CD4-positive, CD25-positive, alpha-beta regulatory T cell (primary cell): Measurements from ENCODE around the gene GTF2H2C. TPM values are rescaled to one million over a fixed set of nuclear protein-coding genes. Genes with fewer than 3 reads are reported as not detected.
"Not testable (repeated sequence)": the region's sequence is repeated elsewhere in the genome, so short reads cannot be mapped to it uniquely, and the experiment has no call there.

Experiments
- ATAC-seq, 2 donors: fragments of 150-1000 bp; cut with Tn5 transposase; one replicate each; pipeline ENCODE4 v1.10.0; 2021; ENCODE audit warnings: low read depth in 2 of 2, moderate number of reproducible peaks in 2 of 2, moderate library complexity in 1 of 2
- DNase-seq, 3 donors: peaks; one replicate each; pipeline versions ENCODE4 v3.0.0 to v3.0.0-alpha.2; 2012 to 2022; ENCODE audit warnings: mixed read lengths in 1 of 3
- H3K27ac ChIP-seq: one replicate; pipeline ENCODE4 v1.7.0; 2013; ENCODE audit warnings: mild to moderate bottlenecking, low read length; ENCODE audit not compliant: insufficient read depth, poor library complexity, severe bottlenecking
- H3K27me3 ChIP-seq: one replicate; pipeline ENCODE4 v1.7.0; 2013; ENCODE audit warnings: low read length; ENCODE audit not compliant: control insufficient read depth, insufficient read depth
- H3K36me3 ChIP-seq: one replicate; pipeline ENCODE4 v1.7.0; 2013; ENCODE audit warnings: mild to moderate bottlenecking, low read length, moderate library complexity; ENCODE audit not compliant: control insufficient read depth, insufficient read depth
- H3K4me1 ChIP-seq: 2 replicates; pipeline ENCODE4 v1.7.0; 2013; ENCODE audit warnings: mild to moderate bottlenecking, low read length; ENCODE audit not compliant: insufficient read depth, control insufficient read depth, poor library complexity, severe bottlenecking
- H3K4me3 ChIP-seq: one replicate; pipeline ENCODE4 v1.7.0; 2013; ENCODE audit warnings: low read depth, mild to moderate bottlenecking, low read length, moderate library complexity
- H3K9me3 ChIP-seq, 2 experiments: 1 replicate in 1 of 2; 2 replicates in 1 of 2; pipeline ENCODE4 v1.7.0; 2013; ENCODE audit warnings: low read length in 2 of 2, mild to moderate bottlenecking in 1 of 2, moderate library complexity in 1 of 2; ENCODE audit not compliant: control insufficient read depth in 2 of 2
- H3K27ac Mint-ChIP-seq, 3 donors: one replicate each; pipeline ENCODE4 v1.8.0; 2020 to 2022; ENCODE audit warnings: mild to moderate bottlenecking in 3 of 3, mixed read lengths in 3 of 3, moderate library complexity in 2 of 3
- H3K27me3 Mint-ChIP-seq: one replicate; pipeline ENCODE4 v1.8.0; 2022; ENCODE audit warnings: mild to moderate bottlenecking, mixed read lengths
- H3K36me3 Mint-ChIP-seq: one replicate; pipeline ENCODE4 v1.8.0; 2020; ENCODE audit warnings: mixed read lengths
- H3K4me1 Mint-ChIP-seq, 4 donors: one replicate each; pipeline ENCODE4 v1.8.0; 2020 to 2022; ENCODE audit warnings: mixed read lengths in 4 of 4, mild to moderate bottlenecking in 1 of 4
- H3K4me3 Mint-ChIP-seq, 4 donors: one replicate each; pipeline ENCODE4 v1.8.0; 2020 to 2022; ENCODE audit warnings: mild to moderate bottlenecking in 4 of 4, mixed read lengths in 4 of 4, moderate library complexity in 3 of 4
- H3K9me3 Mint-ChIP-seq, 7 donors: one replicate each; pipeline ENCODE4 v1.8.0; 2020 to 2022; ENCODE audit warnings: mixed read lengths in 7 of 7, mild to moderate bottlenecking in 3 of 7, moderate library complexity in 2 of 7
- polyA plus RNA-seq, 4 donors: library from polyadenylated mRNA; unstranded; fragments of 300-500 nt; fragmentation: Illumina TruSeq; gene quantifications; one replicate each; pipeline ENCODE4 v1.2.3, GENCODE V29; 2021
- total RNA-seq: library from RNA; stranded (reverse); gene quantifications from one replicate; pipeline ENCODE4 v1.2.3, GENCODE V29; 2022

The GTF2H2C gene
- total RNA-seq, result 39.3 TPM
- 10 to 100 TPM; 16.9 to 27.2 (median 17.5) TPM for polyA plus RNA-seq

GRCh38 chr5:69559908-69560330 is at the start of gene GTF2H2C:
GTF2H2C (plus strand) TSS chr5:69560191; CDS start chr5:69565133, 4,942 bp downstream.
- not testable (repeated sequence) for H3K9me3 ChIP-seq, H3K27me3 Mint-ChIP-seq, H3K36me3 Mint-ChIP-seq, H3K36me3 ChIP-seq, H3K27ac ChIP-seq, H3K9me3 Mint-ChIP-seq, H3K4me1 Mint-ChIP-seq, H3K27me3 ChIP-seq, H3K4me1 ChIP-seq
- ATAC-seq (peak; percentile 99 to 100), DNase-seq (peak; percentile 63 to 84 (median 75))
- Mint-ChIP-seq H3K4me3 (peak within 1 kb of the TSS; percentile 90 to 96 (median 94)), H3K27ac (peak within 1 kb of the TSS; percentile 43 to 94 (median 81))
- H3K4me3 ChIP-seq, result peak within 1 kb of the TSS; percentile 68

- no peak overlapping the region for H3K27ac Mint-ChIP-seq
- no peaks in the 10 kb centered on the region for H3K9me3 ChIP-seq
- no peaks in the 10 kb centered on the region for H3K4me1 ChIP-seq
- no peaks in the 10 kb centered on the region for H3K9me3 Mint-ChIP-seq
- no peak overlapping the region for H3K27ac ChIP-seq
- no peaks in the 10 kb centered on the region for H3K36me3 Mint-ChIP-seq
- DNase-seq (no peak), ATAC-seq (no peak)
- H3K4me3 Mint-ChIP-seq, result no peak overlapping the region
- no peaks in the 10 kb centered on the region for H3K4me1 Mint-ChIP-seq
- H3K4me3 ChIP-seq, result no peak overlapping the region
- H3K36me3 ChIP-seq, result no peaks in the 10 kb centered on the region
- H3K27me3 ChIP-seq, result no peaks in the 10 kb centered on the region
- H3K27me3 Mint-ChIP-seq, result peaks cover 16% of the 10 kb centered on the region
Measured at GRCh38 chr5:69510694-69511093, 49.3 kb upstream of the GTF2H2C start.

- no peaks in the 10 kb centered on the region for H3K36me3 Mint-ChIP-seq
- H3K36me3 ChIP-seq, result no peaks in the 10 kb centered on the region
- ATAC-seq, result no peak
- DNase-seq, result no peak
- H3K27me3 ChIP-seq, result no peaks in the 10 kb centered on the region
- no peak overlapping the region for H3K4me3 ChIP-seq
- H3K9me3 Mint-ChIP-seq, result no peaks in the 10 kb centered on the region
- H3K4me3 Mint-ChIP-seq, result no peak overlapping the region
- no peaks in the 10 kb centered on the region for H3K4me1 ChIP-seq
- no peaks in the 10 kb centered on the region for H3K4me1 Mint-ChIP-seq
- no peaks in the 10 kb centered on the region for H3K9me3 ChIP-seq
- H3K27me3 Mint-ChIP-seq, result peaks cover 16% of the 10 kb centered on the region
- no peak overlapping the region for H3K27ac Mint-ChIP-seq
- no peak overlapping the region for H3K27ac ChIP-seq
Measured at GRCh38 chr5:69512740-69513260, 47.2 kb upstream of the GTF2H2C start.

GRCh38 chr5:69515570-69515969 is 44.4 kb upstream of the GTF2H2C start:
- H3K27me3 ChIP-seq, H3K9me3 ChIP-seq, H3K4me1 Mint-ChIP-seq, DNase-seq, H3K27ac ChIP-seq, H3K4me3 Mint-ChIP-seq, H3K27ac Mint-ChIP-seq, H3K36me3 Mint-ChIP-seq, H3K9me3 Mint-ChIP-seq, ATAC-seq, H3K4me1 ChIP-seq, H3K36me3 ChIP-seq, H3K4me3 ChIP-seq: not testable (repeated sequence)
- H3K27me3 Mint-ChIP-seq, result peaks cover 12% of the 10 kb centered on the region

- Mint-ChIP-seq H3K27me3 (peaks cover 16% of the 10 kb centered on the region), H3K36me3 (no peaks in the 10 kb centered on the region), H3K4me1 (no peaks in the 10 kb centered on the region), H3K9me3 (no peaks in the 10 kb centered on the region), H3K4me3 (no peak overlapping the region), H3K27ac (no peak overlapping the region)
- no peaks in the 10 kb centered on the region for H3K27me3 ChIP-seq
- DNase-seq (no peak), ATAC-seq (no peak)
- no peaks in the 10 kb centered on the region for H3K9me3 ChIP-seq
- no peak overlapping the region for H3K4me3 ChIP-seq
- H3K36me3 ChIP-seq, result no peaks in the 10 kb centered on the region
- H3K27ac ChIP-seq, result no peak overlapping the region
- no peaks in the 10 kb centered on the region for H3K4me1 ChIP-seq
Measured at GRCh38 chr5:69516769-69517168, 43.2 kb upstream of the GTF2H2C start.

GRCh38 chr5:69517763-69518212 is 42.2 kb upstream of the GTF2H2C start:
- no peaks in the 10 kb centered on the region for H3K4me1 ChIP-seq
- Mint-ChIP-seq H3K27ac (no peak overlapping the region), H3K27me3 (peaks cover 13% of the 10 kb centered on the region), H3K36me3 (no peaks in the 10 kb centered on the region), H3K4me1 (no peaks in the 10 kb centered on the region), H3K4me3 (no peak overlapping the region), H3K9me3 (no peaks in the 10 kb centered on the region)
- no peaks in the 10 kb centered on the region for H3K36me3 ChIP-seq
- no peak overlapping the region for H3K27ac ChIP-seq
- DNase-seq, result no peak
- H3K4me3 ChIP-seq, result no peak overlapping the region
- H3K9me3 ChIP-seq, result no peaks in the 10 kb centered on the region
- H3K27me3 ChIP-seq, result no peaks in the 10 kb centered on the region
- ATAC-seq, result no peak

GRCh38 chr5:69519285-69519684 is 40.7 kb upstream of the GTF2H2C start:
- ATAC-seq (no peak), DNase-seq (no peak)
- no peaks in the 10 kb centered on the region for H3K4me1 Mint-ChIP-seq
- H3K36me3 Mint-ChIP-seq, result no peaks in the 10 kb centered on the region
- H3K27ac Mint-ChIP-seq, result no peak overlapping the region
- Histone ChIP-seq H3K4me1 (no peaks in the 10 kb centered on the region), H3K27ac (no peak overlapping the region), H3K27me3 (no peaks in the 10 kb centered on the region), H3K4me3 (no peak overlapping the region), H3K9me3 (no peaks in the 10 kb centered on the region), H3K36me3 (no peaks in the 10 kb centered on the region)
- H3K4me3 Mint-ChIP-seq, result no peak overlapping the region
- peaks cover 9% of the 10 kb centered on the region for H3K27me3 Mint-ChIP-seq
- no peaks in the 10 kb centered on the region for H3K9me3 Mint-ChIP-seq

GRCh38 chr5:69522035-69522434 is 38.0 kb upstream of the GTF2H2C start:
- ATAC-seq, result no peak
- Mint-ChIP-seq H3K27ac (no peak overlapping the region), H3K4me1 (no peaks in the 10 kb centered on the region)

More at GRCh38 chr5:69522035-69522434, 38.0 kb upstream of the GTF2H2C start:
- Histone ChIP-seq H3K4me3 (no peak overlapping the region), H3K9me3 (no peaks in the 10 kb centered on the region), H3K27me3 (peaks cover 2% of the 10 kb centered on the region), H3K36me3 (no peaks in the 10 kb centered on the region), H3K27ac (no peak overlapping the region), H3K4me1 (no peaks in the 10 kb centered on the region)
- Mint-ChIP-seq H3K36me3 (no peaks in the 10 kb centered on the region), H3K4me3 (no peak overlapping the region), H3K27me3 (peaks cover 14% of the 10 kb centered on the region), H3K9me3 (no peaks in the 10 kb centered on the region)
- no peak for DNase-seq
